HG02610 (cell line): Measurements from ENCODE around the gene MORN2.
"Not testable (repeated sequence)": the region's sequence is repeated elsewhere in the genome, so short reads cannot be mapped to it uniquely, and the experiment has no call there.

Source experiments
- ATAC-seq: cut with Tn5 transposase; IDR thresholded peaks from one replicate; pipeline ENCODE4 v1.9.1; 2021; ENCODE audit warnings: mild to moderate bottlenecking, moderate library complexity; ENCODE audit not compliant: unreplicated experiment

The MORN2 gene

GRCh38 chr2:38875576-38876367 lies at the start of gene MORN2, which contains the start of gene DHX57:
Gene MORN2, plus strand, starts transcription at chr2:38875976.
Gene DHX57, minus strand, starts transcription at chr2:38875934. Its CDS starts 7,529 bp downstream, at chr2:38868405.
- peak; percentile 100 for ATAC-seq

- ATAC-seq: not testable (repeated sequence)
Observed at GRCh38 chr2:38827539-38828145, 48.1 kb upstream of the MORN2 start.

GRCh38 chr2:38828460-38828859 lies 47.3 kb upstream of the MORN2 start:
- no peak for ATAC-seq

- ATAC-seq: no peak
Observed at GRCh38 chr2:38829971-38830370, 45.8 kb upstream of the MORN2 start.

GRCh38 chr2:38830526-38831159 lies 45.1 kb upstream of the MORN2 start:
- no peak for ATAC-seq

- no peak for ATAC-seq
Observed at GRCh38 chr2:38835015-38835601, 40.7 kb upstream of the MORN2 start.

- ATAC-seq: peak; percentile 91
Observed at GRCh38 chr2:38835990-38836389, 39.8 kb upstream of the MORN2 start.

GRCh38 chr2:38836791-38837190 lies 39.0 kb upstream of the MORN2 start:
- ATAC-seq: peak; percentile 12

GRCh38 chr2:38850045-38850444 lies 25.7 kb upstream of the MORN2 start:
- ATAC-seq: peak; percentile 89

GRCh38 chr2:38856165-38856564 lies 19.6 kb upstream of the MORN2 start:
- ATAC-seq: no peak

- no peak for ATAC-seq
Observed at GRCh38 chr2:38862476-38862875, 13.3 kb upstream of the MORN2 start.

- no peak for ATAC-seq
Observed at GRCh38 chr2:38863061-38863695, 12.6 kb upstream of the MORN2 start.

GRCh38 chr2:38866773-38867443 lies 8.9 kb upstream of the MORN2 start:
- ATAC-seq: no peak

GRCh38 chr2:38871432-38871831 lies 4.3 kb upstream of the MORN2 start:
- ATAC-seq: no peak

- no peak for ATAC-seq
Observed at GRCh38 chr2:38873763-38874162, 2.0 kb upstream of the MORN2 start.

GRCh38 chr2:38875227-38875575 lies 575 bp upstream of the MORN2 start:
- ATAC-seq: no peak

- ATAC-seq: no peak
Observed at GRCh38 chr2:38876407-38876806, 631 bp downstream of the MORN2 start.

GRCh38 chr2:38886063-38886462 lies 10.3 kb downstream of the MORN2 start:
- no peak for ATAC-seq

GRCh38 chr2:38887347-38887746 lies 11.6 kb downstream of the MORN2 start:
- ATAC-seq: no peak

GRCh38 chr2:38887902-38888554 lies 12.3 kb downstream of the MORN2 start:
- ATAC-seq: no peak
